Heart left ventricle (tissue), 16 donors: ENCODE data around the gene DDO. TPM values are rescaled to one million over a fixed set of nuclear protein-coding genes. Genes with fewer than 3 reads are reported as not detected.

Source experiments
- ATAC-seq, 4 donors: fragments of 200-7000 bp; cut with Tn5 transposase; one replicate each; pipeline ENCODE4 v1.9.1; 2020 to 2022; ENCODE audit warnings: moderate library complexity in 4 of 4, mild to moderate bottlenecking in 3 of 4, moderate number of reproducible peaks in 1 of 4
- DNase-seq, 5 donors: peaks; one replicate each; pipeline ENCODE4 v3.0.0-alpha.2; 2020
- H3K27ac ChIP-seq, 12 donors: fragments of 200-600 bp; sonication (generic) in 4 of 12; one replicate each; pipeline versions ENCODE4 v1.5.0 to v1.8.0; 2016 to 2022; ENCODE audit warnings: mild to moderate bottlenecking in 2 of 12
- H3K27me3 ChIP-seq, 9 donors: fragments of 200-600 bp; sonication (generic) in 2 of 9; one replicate each; pipeline versions ENCODE4 v1.5.1 to v1.8.0; 2016 to 2022; ENCODE audit warnings: mild to moderate bottlenecking in 3 of 9
- H3K36me3 ChIP-seq, 9 donors: fragments of 200-600 bp; sonication (generic) in 2 of 9; one replicate each; pipeline versions ENCODE4 v1.5.0 to v1.8.0; 2018 to 2022; ENCODE audit warnings: mild to moderate bottlenecking in 2 of 9
- H3K4me1 ChIP-seq, 12 donors: fragments of 200-600 bp; sonication (generic) in 4 of 12; one replicate each; pipeline versions ENCODE4 v1.5.0 to v1.8.0; 2016 to 2022; ENCODE audit warnings: mild to moderate bottlenecking in 3 of 12
- H3K4me3 ChIP-seq, 12 donors: fragments of 200-600 bp; sonication (generic) in 4 of 12; one replicate each; pipeline versions ENCODE4 v1.5.0 to v1.8.0; 2017 to 2022; ENCODE audit warnings: mild to moderate bottlenecking in 9 of 12, moderate library complexity in 4 of 12
- H3K9me3 ChIP-seq, 12 donors: fragments of 200-600 bp; sonication (generic) in 4 of 12; one replicate each; pipeline versions ENCODE4 v1.5.0 to v1.8.0; 2016 to 2022; ENCODE audit warnings: mild to moderate bottlenecking in 1 of 12
- POLR2A ChIP-seq, 2 donors: fragments of 450-650 bp; IDR thresholded peaks; one replicate each; pipeline ENCODE4 v1.6.1; 2017; ENCODE audit warnings: antibody characterized with exemption in 2 of 2, mild to moderate bottlenecking in 2 of 2, moderate library complexity in 2 of 2
- WGBS, 4 donors: extraction: QIAGEN DNeasy Blood & Tissue Kit in 2 of 4; methylation state at CpG; one replicate each; pipeline versions ENCODE4 v1.1.5 to v1.1.7; 2013 to 2018; 5-methylcytosine and 5-hydroxymethylcytosine counted together
- intact Hi-C, 10 donors: fragments of 100-400 bp; cut with DNase I; formaldehyde crosslinking; loops; one replicate each; pipeline versions ENCODE4 v1.11.1 to v1.14.2; 2022
- polyA plus RNA-seq, 2 donors: library from polyadenylated mRNA; stranded (reverse); fragments of 200-250 nt; gene quantifications; one replicate each; pipeline ENCODE4 v1.2.3, GENCODE V29; 2013
- total RNA-seq, 9 donors: library from RNA; depleted of rRNA in 2 of 9; stranded (reverse); fragments of >200 nt in 2 of 9; fragmentation: NEBNext Ultra II Directional in 3 of 9; extraction: Animal tissue kit (Norgen Biotek cat#: 25700) in 3 of 9; gene quantifications; one replicate each; pipeline versions ENCODE4 v1.1.0 to v1.2.4, GENCODE V29; 2016 to 2023
- TF ChIP-seq, protein P1 (sequence below), 12 donors: fragments of 200-600 bp; sonication (generic) in 4 of 12; IDR thresholded peaks; one replicate each; pipeline versions ENCODE4 v1.5.0 to v1.8.0; 2018 to 2022; ENCODE audit warnings: antibody characterized with exemption in 12 of 12, mild to moderate bottlenecking in 5 of 12
- donor health status: ischemic (EF 13 %, LVEDD 7.1; RV severe dilation, severe dysfunction).
- donor health status: healthy with polysubstance abuse.
- donor health status: DM: no; HTN: yes; CAD: no.
- donor health status: DM: no; HTN: no; CAD: no.
- donor health status: ischemic (EF 25% LVEDD 6.9; RV normal size, moderate dysfunction).
- donor health status: ischemic (EF 25% LVEDD 5.7; RV mildly dilated, moderate dysfunction).
- donor health status: healthy.
- donor health status: DM: yes; HTN: yes; CAD: no.
- donor health status: ischemic (EF 35%, LVEDD 5.7; RV mildly dilated, moderate dysfunction).
- donor health status: nonischemic (EF 11% LVEDD 7.7; RV severe dilation, severe dysfunction).
- donor health status: DM: yes; HTN: yes; CAD: no.
- donor health status: PGD.
- donor health status: ischemic (EF 29% LVEDD 5.4; RV normal size, mild dysfunction).
- donor health status: nonischemic (EF 23%, LVEDD 6.1; RV moderate dilation, normal function).

The DDO gene
- total and polyA plus RNA-seq, 11 donors, result 10.9 to 32.3 (median 19.9) TPM

GRCh38 chr6:110357664-110358552 is 57.5 kb downstream of the DDO start, which contains the start of gene METTL24:
Gene METTL24 (minus strand): TSS chr6:110358349. CDS start chr6:110358272, 77 bp downstream.
- peak within 1 kb of the TSS in 11 of 12 donors; percentile 29 to 94 (median 71) for H3K27ac ChIP-seq
- peaks cover 0 to 44% (median 0%) of the 10 kb centered on the region in 9 donors for H3K27me3 ChIP-seq
- H3K4me1 ChIP-seq, result peaks cover 0 to 22% (median 3%) of the 10 kb centered on the region in 12 donors
- peak within 1 kb of the TSS; percentile 26 to 76 (median 60) for H3K4me3 ChIP-seq
- intact Hi-C loops, result no loop called here
- ATAC-seq (peak in 3 of 4 donors; percentile 42 to 67 (median 63)), DNase-seq (peak in 1 of 5 donors; percentile 33)
- TF ChIP-seq, protein P1, sequence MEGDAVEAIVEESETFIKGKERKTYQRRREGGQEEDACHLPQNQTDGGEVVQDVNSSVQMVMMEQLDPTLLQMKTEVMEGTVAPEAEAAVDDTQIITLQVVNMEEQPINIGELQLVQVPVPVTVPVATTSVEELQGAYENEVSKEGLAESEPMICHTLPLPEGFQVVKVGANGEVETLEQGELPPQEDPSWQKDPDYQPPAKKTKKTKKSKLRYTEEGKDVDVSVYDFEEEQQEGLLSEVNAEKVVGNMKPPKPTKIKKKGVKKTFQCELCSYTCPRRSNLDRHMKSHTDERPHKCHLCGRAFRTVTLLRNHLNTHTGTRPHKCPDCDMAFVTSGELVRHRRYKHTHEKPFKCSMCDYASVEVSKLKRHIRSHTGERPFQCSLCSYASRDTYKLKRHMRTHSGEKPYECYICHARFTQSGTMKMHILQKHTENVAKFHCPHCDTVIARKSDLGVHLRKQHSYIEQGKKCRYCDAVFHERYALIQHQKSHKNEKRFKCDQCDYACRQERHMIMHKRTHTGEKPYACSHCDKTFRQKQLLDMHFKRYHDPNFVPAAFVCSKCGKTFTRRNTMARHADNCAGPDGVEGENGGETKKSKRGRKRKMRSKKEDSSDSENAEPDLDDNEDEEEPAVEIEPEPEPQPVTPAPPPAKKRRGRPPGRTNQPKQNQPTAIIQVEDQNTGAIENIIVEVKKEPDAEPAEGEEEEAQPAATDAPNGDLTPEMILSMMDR (IDR thresholded peaks at IDR 0.05), result peak in 1 of 12 donors; percentile 2
- no peak for TF ChIP-seq POLR2A (IDR thresholded peaks at IDR 0.05)
- H3K36me3 ChIP-seq, result no peaks in the 10 kb centered on the region
- no peaks in the 10 kb centered on the region for H3K9me3 ChIP-seq
- WGBS, 4 donors, result 1 to 3% (median 2%) methylated on average over 47 to 107 of the region's 107 CpGs

DNA sequence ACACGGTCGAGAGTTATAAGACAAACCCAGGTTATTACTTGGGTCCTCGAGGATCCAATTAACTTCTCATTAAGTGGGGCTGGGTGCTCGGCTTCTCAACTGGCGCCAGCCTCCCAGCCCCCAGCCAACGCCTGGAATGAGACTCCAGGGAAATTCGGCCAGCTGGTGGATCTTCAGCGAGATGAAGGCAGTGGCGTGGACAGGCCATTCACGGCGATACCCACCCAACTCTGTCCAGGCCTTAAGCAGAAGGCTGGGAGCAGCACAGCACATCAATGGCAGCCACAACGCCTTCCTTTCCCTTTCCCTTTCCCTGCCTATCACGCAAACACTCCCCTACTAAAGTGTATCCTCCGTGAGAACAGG is 58.1 kb downstream of the DDO start:
- Histone ChIP-seq H3K27ac (peak overlapping the region in 8 of 12 donors; percentile 35 to 94 (median 68)), H3K36me3 (no peaks in the 10 kb centered on the region), H3K9me3 (no peaks in the 10 kb centered on the region), H3K4me1 (peaks cover 0 to 24% (median 5%) of the 10 kb centered on the region in 12 donors), H3K27me3 (peaks cover 0 to 41% (median 0%) of the 10 kb centered on the region in 9 donors), H3K4me3 (peak overlapping the region; percentile 12 to 76 (median 60))
- no peak for TF ChIP-seq POLR2A (IDR thresholded peaks at IDR 0.05)
- TF ChIP-seq, protein P1 (IDR thresholded peaks at IDR 0.05), result no peak
- WGBS, 4 donors, result 43 to 72% (median 45%) methylated on average over 14 of the region's 14 CpGs
- intact Hi-C loops, result no loop called here
- DNase-seq, result no peak
- peak in 2 of 4 donors; percentile 18 to 34 for ATAC-seq

DNA sequence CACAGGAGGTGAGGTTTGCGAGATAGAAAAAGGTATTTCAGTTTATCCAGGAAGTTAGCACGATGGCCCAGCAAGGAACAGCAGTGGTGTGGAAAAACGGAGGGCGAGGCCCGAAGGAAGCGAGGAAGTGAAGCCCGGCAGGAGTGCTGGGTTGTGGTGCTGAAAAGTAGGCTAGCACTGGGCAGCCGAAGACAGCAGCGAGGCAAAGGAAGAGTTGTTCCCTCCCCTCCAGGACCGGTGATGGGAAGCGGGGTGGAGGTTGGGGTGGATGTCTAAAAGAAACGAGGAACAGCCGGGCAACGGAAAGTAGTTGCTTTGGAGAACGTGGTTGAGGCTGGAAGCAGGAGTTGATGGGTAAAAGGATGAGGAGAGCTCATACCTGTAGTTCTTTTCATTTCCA is 58.6 kb downstream of the DDO start:
- H3K4me1 ChIP-seq, result peaks cover 0 to 27% (median 5%) of the 10 kb centered on the region in 12 donors
- H3K27me3 ChIP-seq, result peaks cover 0 to 41% (median 0%) of the 10 kb centered on the region in 9 donors
- DNase-seq, result no peak
- no peaks in the 10 kb centered on the region for H3K9me3 ChIP-seq
- 66 to 78% (median 73%) methylated on average over 15 of the region's 15 CpGs for WGBS, 4 donors
- TF ChIP-seq POLR2A (IDR thresholded peaks at IDR 0.05), result no peak
- TF ChIP-seq, protein P1 (IDR thresholded peaks at IDR 0.05), result no peak
- H3K27ac ChIP-seq, result peak overlapping the region in 1 of 12 donors; percentile 94
- peak overlapping the region in 2 of 12 donors; percentile 69 to 74 for H3K4me3 ChIP-seq
- no peak for ATAC-seq
- H3K36me3 ChIP-seq, result no peaks in the 10 kb centered on the region
- intact Hi-C loops, result no loop called here

GRCh38 chr6:110355727-110356126 is 59.6 kb downstream of the DDO start:
- DNase-seq (no peak), ATAC-seq (no peak)
- Histone ChIP-seq H3K9me3 (no peaks in the 10 kb centered on the region), H3K27me3 (peaks cover 0 to 34% (median 0%) of the 10 kb centered on the region in 9 donors), H3K4me3 (no peak overlapping the region), H3K27ac (peak overlapping the region in 1 of 12 donors; percentile 94), H3K36me3 (no peaks in the 10 kb centered on the region), H3K4me1 (peaks cover 0 to 27% (median 5%) of the 10 kb centered on the region in 12 donors)
- TF ChIP-seq, protein P1 (IDR thresholded peaks at IDR 0.05), result no peak
- TF ChIP-seq POLR2A (IDR thresholded peaks at IDR 0.05), result no peak
- intact Hi-C loops, result no loop called here
- WGBS, 4 donors, result 64 to 78% (median 68%) methylated on average over 2 of the region's 2 CpGs
